Stimulated activated CD8-positive, alpha-beta memory T cell treated with anti-CD3 and anti-CD28 coated beads, Interleukin-7, amount 100 ng/mL, for 48 hours (primary cell): Measurements from ENCODE around the gene ASCC3.
"Not testable (repeated sequence)": the region's sequence is repeated elsewhere in the genome, so short reads cannot be mapped to it uniquely, and the experiment has no call there.

Experiments
- DNase-seq, 2 donors: peaks; one replicate each; pipeline ENCODE4 v3.0.0-alpha.2; 2020; ENCODE audit warnings: low read depth in 1 of 2; ENCODE audit errors: extremely low read depth in 1 of 2

The ASCC3 gene

DNA sequence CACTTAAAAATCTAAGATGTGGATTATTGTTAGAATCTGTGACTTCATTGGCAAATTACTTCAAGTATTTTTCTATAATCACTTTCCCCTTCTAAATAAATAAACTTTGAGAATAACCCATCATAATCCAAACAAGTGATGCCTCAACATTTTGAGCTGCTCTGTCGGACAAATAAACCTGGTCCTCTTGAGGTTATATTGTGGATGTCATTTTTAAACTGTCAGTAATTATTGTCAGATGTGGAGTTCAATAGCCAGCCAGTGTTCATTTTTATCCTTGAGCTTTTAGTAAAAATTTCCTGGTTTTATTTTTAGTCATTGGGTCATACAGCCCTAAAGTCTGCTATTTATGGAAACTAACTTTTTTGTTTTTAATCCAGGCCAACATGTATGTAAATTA lies 9.5 kb upstream of the ASCC3 start:
- DNase-seq, result not testable (repeated sequence)

DNA sequence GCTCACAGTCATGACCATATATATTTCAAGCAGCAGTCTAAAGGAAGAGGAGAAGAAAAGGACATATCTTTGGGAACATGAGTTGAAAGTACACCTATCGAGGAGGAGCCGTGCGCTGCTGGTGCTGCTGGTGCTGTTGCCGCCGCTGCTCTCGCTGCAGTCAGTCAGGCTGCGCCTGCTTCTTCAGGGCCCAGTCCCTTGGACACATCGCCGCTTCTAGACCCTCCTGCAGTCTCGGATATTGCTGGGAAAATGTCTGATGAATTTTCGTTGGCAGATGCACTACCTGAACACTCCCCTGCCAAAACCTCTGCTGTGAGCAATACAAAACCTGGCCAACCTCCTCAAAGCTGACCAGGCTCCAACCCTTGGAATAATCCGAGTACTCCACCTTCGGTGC lies 8.2 kb upstream of the ASCC3 start:
- no peak for DNase-seq

DNA sequence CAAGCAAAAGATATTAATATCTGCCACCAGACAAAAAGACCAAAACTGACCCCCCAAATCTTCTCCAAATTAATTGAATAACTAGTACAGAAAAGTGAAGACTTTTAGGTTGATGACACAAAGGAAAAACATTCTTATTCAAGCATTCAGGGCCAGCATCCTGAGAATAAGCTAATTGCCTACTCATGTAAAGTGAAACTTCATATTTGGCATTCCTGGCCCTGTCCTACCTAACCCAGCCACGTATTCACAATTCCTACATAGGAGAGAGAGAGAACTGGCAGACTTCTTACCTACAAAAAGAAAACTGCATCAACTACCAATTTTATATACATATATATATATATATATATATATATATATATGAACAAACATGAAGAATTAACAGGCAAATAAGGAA lies 4.9 kb upstream of the ASCC3 start:
- no peak for DNase-seq

DNA sequence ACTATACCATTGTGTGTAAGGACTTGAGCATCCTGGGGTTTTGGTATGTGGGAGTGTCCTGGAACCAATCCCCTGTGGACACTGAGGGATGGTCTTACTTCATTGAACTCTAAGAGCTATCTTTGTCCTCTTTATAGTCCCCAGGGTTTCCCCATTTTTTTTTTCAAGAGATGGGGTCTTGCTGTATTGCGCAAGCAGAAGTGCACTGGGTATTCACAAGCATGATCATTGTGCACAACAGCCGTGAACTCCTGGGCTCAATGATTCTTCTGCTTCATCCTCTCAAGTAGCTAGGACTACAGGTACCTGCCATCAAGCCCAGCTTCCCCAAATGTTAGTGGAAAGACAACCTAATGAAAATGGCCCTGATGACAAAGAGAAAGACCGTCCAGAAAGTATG lies 2.2 kb upstream of the ASCC3 start:
- DNase-seq, result no peak

DNA sequence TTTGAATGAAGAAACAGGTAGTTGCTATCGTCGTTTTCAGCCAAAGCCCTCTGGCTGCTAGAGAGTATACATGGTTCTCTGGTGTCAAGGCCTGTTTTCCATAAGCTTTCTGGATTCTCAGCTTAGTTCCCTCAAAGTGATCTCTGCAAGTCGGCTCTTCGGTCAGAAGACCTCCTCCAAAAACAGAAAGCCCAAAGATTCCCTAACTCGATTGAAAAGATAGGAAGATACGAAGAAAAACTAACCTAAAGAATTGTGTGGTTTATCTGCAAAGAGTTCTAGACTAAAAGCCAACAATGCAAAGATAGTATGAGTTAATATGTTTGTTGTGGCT lies 545 bp upstream of the ASCC3 start:
- no peak for DNase-seq

DNA sequence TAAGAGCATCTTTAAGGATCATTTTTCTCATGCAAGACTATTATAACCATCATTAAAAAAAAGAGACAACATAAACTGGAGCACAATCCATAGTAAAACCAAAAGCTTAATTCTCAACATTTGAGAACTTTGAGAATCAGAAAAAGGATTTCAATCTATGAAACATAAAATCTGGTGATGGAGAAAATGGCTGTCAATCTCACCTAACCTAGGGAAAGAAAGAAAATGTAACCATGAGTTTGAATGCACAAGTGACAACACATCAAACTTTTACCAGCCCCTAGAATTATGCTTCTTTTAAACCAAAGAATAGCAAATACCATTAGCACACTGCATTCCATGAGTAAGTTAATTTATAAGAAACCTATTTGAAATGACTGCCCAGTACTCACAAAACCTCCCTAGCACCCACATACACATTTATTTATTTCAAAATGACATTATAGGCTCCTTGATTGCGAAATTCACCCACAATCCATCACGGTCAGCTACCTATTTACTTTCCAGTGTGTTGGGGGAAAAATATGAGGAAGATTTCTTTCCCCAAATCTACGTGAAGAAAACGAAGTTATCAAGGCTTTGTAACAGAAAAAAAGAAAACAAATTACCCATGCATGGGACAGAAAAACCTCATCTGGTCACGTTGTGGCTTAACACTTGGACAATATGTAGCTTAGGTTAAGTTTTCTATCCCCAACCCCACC lies 828 bp downstream of the ASCC3 start:
- DNase-seq, result no peak

DNA sequence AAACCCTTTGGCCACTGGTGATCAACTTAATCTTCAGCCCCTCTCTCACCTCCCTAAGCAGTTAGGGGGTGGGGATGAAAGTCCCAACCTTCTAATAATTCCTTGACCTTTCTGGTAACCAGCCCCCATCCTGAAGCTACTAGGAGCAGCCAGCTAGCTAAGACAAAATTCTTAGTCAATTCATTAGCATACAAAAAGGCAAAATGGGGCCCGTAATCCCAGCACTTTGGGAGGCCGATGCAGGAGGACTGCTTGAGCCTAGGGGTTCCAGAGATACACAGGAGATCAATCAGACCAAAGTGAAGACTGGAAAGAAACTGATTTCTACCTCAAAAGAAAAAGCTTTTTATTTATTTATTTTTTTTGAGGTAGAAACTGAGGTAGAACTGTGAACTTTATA lies 1.8 kb downstream of the ASCC3 start:
- no peak for DNase-seq

DNA sequence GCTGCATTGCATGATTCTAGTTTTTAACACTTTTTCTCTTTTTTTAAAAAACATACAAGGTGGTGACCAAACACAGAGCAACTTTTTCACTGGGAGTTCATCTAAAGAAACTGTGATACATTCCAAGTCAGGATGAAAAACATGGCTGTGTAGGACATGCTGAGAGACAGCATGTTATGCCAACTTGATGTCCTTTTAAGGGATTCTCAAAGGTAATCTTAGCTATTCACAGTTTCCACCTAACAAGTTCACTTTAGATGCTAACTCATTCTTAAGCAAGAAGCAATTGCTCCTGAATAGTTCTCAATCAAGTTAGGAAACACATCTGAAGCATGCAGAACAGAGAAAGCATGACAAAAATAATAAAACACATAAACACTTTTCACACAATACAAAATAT lies 3.3 kb downstream of the ASCC3 start:
- no peak for DNase-seq

DNA sequence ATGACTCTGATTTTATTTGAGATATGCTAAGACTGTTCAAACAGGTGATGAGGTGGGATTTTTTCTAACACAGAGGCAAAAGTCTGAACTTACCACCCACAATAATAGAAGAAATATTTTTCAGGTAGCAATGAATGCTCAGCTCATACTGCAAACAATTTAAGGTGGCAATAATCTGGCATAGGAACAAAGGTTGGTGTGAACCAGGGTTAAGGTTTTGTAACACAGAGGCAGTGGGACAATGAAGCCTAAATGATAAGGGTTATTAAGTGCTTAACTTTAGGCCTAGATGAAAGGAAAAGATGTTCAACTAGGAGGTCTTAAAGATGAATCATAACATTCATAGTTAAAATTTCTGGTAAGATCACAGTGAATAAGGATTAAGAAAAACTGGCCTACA lies 4.9 kb downstream of the ASCC3 start:
- no peak for DNase-seq

DNA sequence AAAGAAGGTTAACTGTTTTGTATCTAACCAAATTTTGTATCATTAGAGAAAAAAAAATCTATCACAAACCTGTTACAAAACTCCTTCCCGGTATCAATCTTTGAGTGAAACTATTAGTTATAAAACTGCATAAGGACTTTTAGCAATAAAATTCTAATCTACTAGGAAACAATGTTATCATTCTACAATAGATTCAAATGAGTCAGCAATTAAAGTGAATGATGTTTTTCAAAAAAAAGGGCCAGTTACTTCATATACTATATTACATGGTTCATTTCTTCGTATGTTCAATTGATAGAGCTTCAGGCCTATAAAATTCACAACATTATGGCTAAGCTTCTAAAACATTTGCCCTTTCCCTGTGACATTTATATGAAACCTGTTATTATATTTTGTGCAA lies 15.6 kb downstream of the ASCC3 start:
- DNase-seq, result no peak

DNA sequence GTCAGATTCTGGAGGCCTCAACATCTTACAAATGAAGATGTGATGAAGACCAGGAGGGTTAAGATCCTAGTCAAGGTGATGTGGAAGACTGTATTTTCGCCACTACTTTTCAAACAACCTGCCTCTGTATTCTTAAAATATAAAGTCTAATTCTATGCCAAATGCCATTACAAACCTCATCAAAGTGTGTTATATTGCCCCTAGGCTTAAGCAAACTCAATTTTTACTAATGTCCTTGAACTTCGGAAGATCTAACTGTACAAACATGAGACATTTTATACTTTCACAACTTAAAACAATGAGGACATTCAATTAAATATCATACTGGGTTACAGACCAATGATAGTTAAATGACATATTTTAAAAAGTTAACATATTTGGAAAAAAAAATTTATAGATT lies 19.1 kb downstream of the ASCC3 start:
- DNase-seq, result no peak

DNA sequence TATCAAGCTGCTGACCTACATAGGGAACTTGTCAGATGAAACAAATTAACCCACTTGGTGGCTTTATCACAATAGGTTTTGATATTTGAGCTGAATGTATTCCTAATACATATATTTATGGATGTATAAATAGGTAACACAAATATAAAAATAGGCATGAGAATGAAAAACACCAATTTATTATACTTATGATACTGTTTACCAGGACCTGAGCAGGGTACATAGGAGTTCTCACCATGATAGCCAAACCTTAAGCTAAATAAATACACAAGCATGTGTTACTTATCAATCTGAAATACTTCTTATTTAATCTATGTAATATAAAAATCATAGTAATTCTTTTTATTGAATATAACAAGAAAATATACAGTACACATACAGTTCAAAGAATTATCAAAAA lies 25.0 kb downstream of the ASCC3 start:
- DNase-seq, result no peak

DNA sequence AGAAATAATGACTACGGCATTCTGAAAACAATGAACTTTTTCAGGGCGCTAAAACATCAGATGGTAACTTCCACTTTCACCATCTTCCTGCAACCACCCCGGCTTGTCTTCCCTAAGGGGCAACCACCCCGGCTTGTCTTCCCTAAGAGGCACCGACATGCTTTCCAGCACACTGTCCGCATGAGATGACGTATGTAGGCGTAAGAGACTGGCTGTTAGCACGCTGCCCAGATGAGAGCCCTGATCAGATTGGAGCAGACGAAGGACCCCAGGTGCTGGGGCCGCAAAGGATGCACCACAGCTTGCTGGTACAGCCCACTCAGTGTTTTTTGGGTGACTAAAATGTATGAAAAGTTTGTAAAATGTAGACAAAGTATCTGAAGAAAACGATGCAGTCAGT lies 29.3 kb downstream of the ASCC3 start:
- DNase-seq, result no peak

DNA sequence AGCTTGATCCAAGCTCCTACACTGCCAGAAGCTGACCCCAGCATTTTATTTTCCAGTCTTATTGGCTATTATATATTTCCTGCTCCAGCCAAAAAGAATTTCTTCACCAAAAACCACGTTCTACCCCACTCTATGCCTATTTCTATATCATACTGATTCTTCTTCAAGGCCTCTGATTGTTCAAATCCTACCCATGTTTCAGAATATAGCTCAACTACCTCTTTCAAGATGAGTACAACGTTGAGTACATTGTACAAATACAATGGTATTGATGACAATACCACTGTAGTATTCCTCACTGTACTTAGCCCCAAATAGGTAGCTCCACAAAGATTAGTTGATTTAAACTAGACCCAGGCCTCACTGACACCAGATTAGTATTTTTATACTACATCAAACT lies 31.0 kb downstream of the ASCC3 start:
- DNase-seq, result no peak

DNA sequence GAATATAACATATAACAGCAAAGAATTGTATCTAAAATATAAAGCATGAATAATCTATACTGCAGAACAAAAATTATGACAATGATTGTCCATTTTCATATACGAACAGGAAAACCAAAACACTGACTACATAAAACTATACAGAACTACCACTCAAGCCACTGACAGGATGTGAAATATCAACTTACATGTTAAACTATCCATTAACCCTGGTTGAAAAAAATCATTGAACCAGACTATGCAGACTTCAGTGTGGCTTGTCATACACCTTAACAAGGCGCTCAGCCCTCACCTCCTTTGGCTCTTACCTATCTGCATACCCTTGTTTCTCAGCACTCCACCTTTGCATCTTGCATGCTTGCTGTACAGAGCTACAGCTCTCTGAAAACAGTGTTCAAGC lies 34.9 kb downstream of the ASCC3 start:
- DNase-seq, result no peak

DNA sequence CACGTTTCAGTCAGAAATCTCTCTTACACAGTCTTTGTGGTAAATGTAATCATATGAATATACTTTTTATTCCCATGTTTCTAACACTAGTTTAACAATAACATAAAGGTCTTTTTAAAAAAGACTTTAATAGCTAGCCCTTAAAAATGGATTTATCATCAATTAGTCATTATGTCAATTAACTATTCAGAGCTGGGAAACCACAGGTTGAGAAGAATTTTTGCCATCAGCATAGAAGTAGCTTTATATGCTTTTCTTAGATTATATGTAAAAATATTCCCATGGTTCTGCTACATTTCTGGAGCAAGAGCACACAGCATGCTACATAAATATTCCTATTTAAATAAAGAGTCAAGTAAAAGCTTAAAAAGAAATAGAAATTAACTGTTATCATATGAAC lies 35.5 kb downstream of the ASCC3 start:
- no peak for DNase-seq

DNA sequence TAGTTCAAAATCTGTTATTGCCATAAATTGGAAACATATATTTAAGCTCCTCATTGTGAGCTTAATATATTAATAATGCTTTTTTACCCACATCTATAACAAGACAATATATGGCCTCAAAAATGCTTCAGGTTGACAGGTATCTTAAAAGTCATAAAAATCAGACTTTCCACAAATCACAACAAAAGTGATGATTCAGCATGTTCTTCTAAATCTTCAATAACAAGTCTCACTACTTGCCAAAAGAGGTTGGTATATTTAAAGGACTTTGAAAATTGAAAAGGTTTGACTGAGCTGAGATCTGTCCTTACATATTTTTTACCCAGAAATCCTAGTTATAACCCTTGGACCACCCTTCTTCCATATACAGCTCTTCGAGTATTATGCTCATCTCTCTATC lies 41.7 kb downstream of the ASCC3 start:
- no peak for DNase-seq

DNA sequence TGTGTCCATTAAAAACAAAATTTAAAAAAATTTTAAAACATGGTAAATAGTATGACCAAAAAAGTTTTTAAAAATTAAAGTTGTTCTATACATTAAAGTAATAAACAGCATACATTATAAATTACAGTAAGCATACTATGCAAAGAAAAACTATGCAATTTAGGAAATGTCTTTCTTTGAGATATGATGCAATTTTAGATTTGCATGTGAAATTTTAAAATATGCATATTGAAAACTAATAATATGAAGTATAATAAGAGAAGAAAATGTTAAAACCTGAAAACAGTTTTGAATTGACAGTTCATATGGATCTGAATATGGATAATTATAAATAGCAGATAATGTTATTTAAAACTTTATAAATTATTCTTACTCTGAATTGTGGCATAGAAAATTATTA lies 43.1 kb downstream of the ASCC3 start:
- no peak for DNase-seq

DNA sequence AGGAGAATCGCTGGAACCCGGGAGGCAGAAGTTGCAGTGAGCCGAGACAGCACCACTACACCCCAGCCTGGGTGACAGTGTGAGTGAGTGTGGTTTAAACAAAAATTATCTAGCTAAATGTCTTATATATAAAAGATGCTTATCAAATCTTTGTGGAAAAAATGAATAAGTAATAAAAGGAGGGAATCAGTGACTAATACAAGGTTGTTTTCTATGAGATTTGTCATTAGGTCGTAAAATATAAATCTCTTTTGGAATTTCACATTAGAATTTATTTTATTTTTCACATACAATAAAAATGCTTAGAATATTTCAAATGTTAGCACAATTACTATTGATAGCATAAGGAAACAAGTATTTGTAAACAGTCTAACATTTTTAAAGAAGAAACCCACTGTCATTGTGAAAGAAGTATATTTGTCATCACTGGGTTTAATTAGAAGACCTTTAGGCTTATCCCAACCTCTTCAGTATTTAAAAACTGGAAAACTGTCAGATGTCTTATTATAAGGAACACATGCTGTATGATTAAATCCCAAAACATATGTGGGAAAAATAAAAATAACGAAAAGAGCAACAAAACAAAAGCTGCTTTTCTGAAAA lies 47.1 kb downstream of the ASCC3 start:
- no peak for DNase-seq

DNA sequence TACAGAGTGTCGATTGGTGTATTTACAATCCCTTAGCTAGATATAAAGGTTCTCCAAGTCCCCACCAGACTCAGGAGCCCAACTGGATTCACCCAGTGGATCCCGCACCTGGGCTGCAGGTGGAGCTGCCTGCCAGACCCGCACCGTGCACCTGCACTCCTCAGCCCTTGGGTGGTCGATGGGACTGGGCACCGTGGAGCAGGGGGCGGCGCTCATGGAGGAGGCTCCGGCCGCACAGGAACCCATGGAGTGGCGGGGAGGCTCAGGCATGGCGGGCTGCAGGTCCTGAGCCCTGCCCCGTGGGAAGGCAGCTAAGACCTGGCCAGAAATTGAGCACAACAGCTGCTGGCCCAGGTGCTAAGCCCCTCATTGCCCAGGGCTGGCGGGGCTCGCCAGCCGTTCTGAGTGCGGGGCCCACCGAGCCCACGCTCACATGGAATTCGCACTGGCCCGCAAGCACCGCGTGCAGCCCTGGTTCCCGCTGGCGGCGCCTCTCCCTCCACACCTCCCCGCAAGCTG lies 52.0 kb downstream of the ASCC3 start:
- not testable (repeated sequence) for DNase-seq

DNA sequence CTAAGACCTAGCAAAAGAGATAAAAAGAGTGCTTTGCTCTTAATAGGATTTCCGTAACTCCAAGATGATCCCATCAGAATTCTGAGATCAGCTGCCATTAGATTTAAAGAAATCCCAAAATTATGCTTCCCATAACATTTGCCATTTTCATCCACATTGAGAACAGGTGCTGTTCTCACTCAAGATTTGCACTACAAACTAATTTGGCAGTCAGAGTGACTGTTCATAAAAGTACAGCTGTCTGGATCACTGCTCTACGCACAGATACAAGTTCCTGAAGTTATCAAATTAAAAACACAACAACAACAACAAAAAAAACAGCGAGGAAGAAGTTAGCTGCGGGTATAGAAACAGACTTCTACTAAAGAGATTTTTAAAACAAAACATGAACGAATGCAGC lies 58.1 kb downstream of the ASCC3 start:
- DNase-seq, result no peak

DNA sequence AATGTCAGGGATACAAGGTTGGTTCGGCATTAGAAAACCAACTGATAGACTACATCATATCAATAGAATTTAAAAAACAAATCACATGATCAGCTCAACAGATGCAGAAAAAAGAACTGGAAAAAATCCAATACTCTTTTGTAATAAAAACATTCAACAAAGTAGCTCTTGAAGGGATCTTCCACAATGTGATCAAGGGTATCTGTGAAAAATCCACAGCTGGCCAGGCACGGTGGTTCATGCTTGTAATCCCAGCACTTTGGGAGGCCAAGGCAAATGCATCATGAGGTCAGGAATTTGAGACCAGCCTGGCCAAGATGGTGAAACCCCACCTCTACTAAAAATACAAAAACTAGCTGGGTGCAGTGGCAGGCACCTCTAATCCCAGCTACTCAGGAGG lies 63.1 kb downstream of the ASCC3 start:
- no peak for DNase-seq

DNA sequence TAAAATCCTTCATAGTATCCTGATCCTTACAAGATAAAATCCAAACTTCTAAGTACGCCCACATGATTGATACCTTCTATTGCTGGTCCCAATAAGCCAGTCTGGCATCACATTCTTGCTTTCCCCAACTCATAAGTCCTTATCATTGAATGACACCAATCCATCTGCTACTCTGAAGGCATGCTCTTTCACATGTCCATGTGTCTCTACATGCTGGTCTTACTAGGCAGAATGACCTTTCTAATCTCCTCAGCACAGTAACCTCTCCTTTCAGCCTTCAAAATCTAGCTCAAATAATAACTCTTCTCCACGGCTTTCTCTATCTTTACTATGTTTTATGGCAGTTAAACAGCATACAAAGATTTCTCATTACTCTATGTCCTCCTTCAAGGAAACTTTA lies 71.1 kb downstream of the ASCC3 start:
- DNase-seq, result no peak
